OCI-LY7 (cell line): ENCODE results near the gene IGFBP6. TPM values are rescaled to one million over a fixed set of nuclear protein-coding genes. Genes with fewer than 3 reads are reported as not detected.
"Not testable (repeated sequence)": the region's sequence is repeated elsewhere in the genome, so short reads cannot be mapped to it uniquely, and the experiment has no call there.

Source experiments
- BruUV-seq: library from RNA; stranded (reverse); fragments of 400-500 nt; replicated peaks from 2 replicates; lab custom pipeline; 2021; lab: Mats Ljungman, UMichigan
- CTCF ChIA-PET: fragments of 300-600 bp; sonication (Branson Sonifier 250); formaldehyde crosslinking; loops from one replicate; lab custom pipeline; 2022; ENCODE audit warnings: antibody characterized with exemption; ENCODE audit not compliant: unreplicated experiment; lab: Charles Lee
- POLR2A ChIA-PET: fragments of 300-600 bp; sonication (Branson Sonifier 250); formaldehyde crosslinking; loops from one replicate; lab custom pipeline; 2022; ENCODE audit warnings: antibody characterized with exemption; lab: Charles Lee
- DNase-seq: peaks from one replicate; pipeline ENCODE4 v3.0.0-alpha.2; 2015; ENCODE audit warnings: low spot score
- H2AFZ ChIP-seq: fragments of 200-600 bp; sonication (generic), shearing (Covaris generic); 2 replicates; pipeline ENCODE4 v1.6.1; 2014; ENCODE audit warnings: mild to moderate bottlenecking, antibody characterized with exemption, low read length, moderate library complexity
- H3K27ac ChIP-seq: fragments of 200-600 bp; sonication (generic); 2 replicates; pipeline ENCODE4 v1.5.1; 2014; ENCODE audit warnings: mixed run types, low read depth, mild to moderate bottlenecking, moderate library complexity, low read length, inconsistent platforms; ENCODE audit not compliant: poor library complexity, severe bottlenecking
- H3K36me3 ChIP-seq: fragments of 200-600 bp; sonication (generic); 2 replicates; pipeline ENCODE4 v1.6.1; 2014; ENCODE audit warnings: mild to moderate bottlenecking, antibody characterized with exemption, low read length, moderate library complexity, mixed read lengths; ENCODE audit not compliant: insufficient read depth
- H3K4me1 ChIP-seq: fragments of 200-600 bp; sonication (generic); 2 replicates; pipeline ENCODE4 v1.5.1; 2014; ENCODE audit warnings: mild to moderate bottlenecking, low read length; ENCODE audit not compliant: insufficient read depth, poor library complexity, severe bottlenecking
- H3K4me2 ChIP-seq: fragments of 200-600 bp; sonication (generic); 2 replicates; pipeline ENCODE4 v1.6.1; 2014; ENCODE audit warnings: mild to moderate bottlenecking, low read length
- H3K4me3 ChIP-seq: fragments of 200-600 bp; sonication (generic); 2 replicates; pipeline ENCODE4 v1.5.1; 2014; ENCODE audit warnings: mild to moderate bottlenecking, low read depth, low read length; ENCODE audit not compliant: poor library complexity, severe bottlenecking
- H3K79me2 ChIP-seq: fragments of 200-600 bp; sonication (generic); 2 replicates; pipeline ENCODE4 v1.6.1; 2016; ENCODE audit warnings: low read depth, mild to moderate bottlenecking, low read length, moderate library complexity, mixed read lengths; ENCODE audit not compliant: insufficient read depth
- H3K9me2 ChIP-seq: fragments of 200-600 bp; sonication (generic); 2 replicates; pipeline ENCODE4 v1.6.1; 2016; ENCODE audit warnings: mild to moderate bottlenecking, low read length, mixed read lengths; ENCODE audit not compliant: insufficient read depth
- H3K9me3 ChIP-seq: fragments of 200-600 bp; sonication (generic); 2 replicates; pipeline ENCODE4 v1.6.1; 2014; ENCODE audit warnings: mild to moderate bottlenecking, mixed run types, low read length, mixed read lengths
- H4K20me1 ChIP-seq: fragments of 200-600 bp; sonication (generic); 2 replicates; pipeline ENCODE4 v1.6.1; 2014; ENCODE audit warnings: mild to moderate bottlenecking, antibody characterized with exemption, low read length, moderate library complexity, mixed read lengths; ENCODE audit not compliant: insufficient read depth
- CTCF ChIP-seq: fragments of 200-600 bp; sonication (generic); conservative IDR thresholded peaks from 2 replicates; pipeline ENCODE4 v1.5.1; 2014; ENCODE audit warnings: mild to moderate bottlenecking, antibody characterized with exemption, low read length, moderate library complexity, mixed read lengths
- EZH2phosphoT487 ChIP-seq: fragments of 200-600 bp; sonication (generic); IDR thresholded peaks from 2 replicates; pipeline ENCODE4 v1.6.1; 2018; ENCODE audit warnings: low read depth, borderline replicate concordance, mild to moderate bottlenecking, mixed run types, antibody characterized with exemption, low read length, moderate library complexity, mixed read lengths
- intact Hi-C: fragments of 100-400 bp; cut with micrococcal nuclease; formaldehyde crosslinking; loops from one replicate; pipeline ENCODE4 v1.10.0; 2022; ENCODE audit not compliant: unreplicated experiment
- total RNA-seq, 2 experiments: library from RNA; depleted of rRNA in 1 of 2; stranded (reverse); fragments of >200 nt in 1 of 2; shearing (Covaris generic) in 1 of 2; gene quantifications; 2 replicates each; pipeline ENCODE4 v1.2.3, GENCODE V29; 2014 to 2022

Gene IGFBP6
- total RNA-seq, 2 experiments from 2014 or later = 2.9 TPM; not detected in 1

- no peaks in the 10 kb centered on the region for H3K79me2 ChIP-seq
- BruUV-seq = no TSS peak
- H3K36me3 ChIP-seq = no peaks in the 10 kb centered on the region
- no peak for DNase-seq
- no peaks in the 10 kb centered on the region for H4K20me1 ChIP-seq
- TF ChIP-seq EZH2phosphoT487 = no peak
- no peak overlapping the region for H3K4me2 ChIP-seq
- no peaks in the 10 kb centered on the region for H3K9me3 ChIP-seq
- H3K4me1 ChIP-seq = no peaks in the 10 kb centered on the region
- H3K27ac ChIP-seq = no peak overlapping the region
- no peaks in the 10 kb centered on the region for H3K9me2 ChIP-seq
- H2AFZ ChIP-seq = no peak overlapping the region
- H3K4me3 ChIP-seq = no peak overlapping the region
- ChIA-PET CTCF (no interaction called here), POLR2A (no interaction called here)
- intact Hi-C loops = no loop called here
These were observed 5.7 kb upstream of the IGFBP6 start for GRCh38 chr12:53091756-53092155.

- no peaks in the 10 kb centered on the region for H3K36me3 ChIP-seq
- no TSS peak for BruUV-seq
- H3K79me2 ChIP-seq = no peaks in the 10 kb centered on the region
- intact Hi-C loops = no loop called here
- no peak overlapping the region for H3K27ac ChIP-seq
- CTCF ChIA-PET = interaction anchor here (0.6 to 0.8 kb wide), 2 partner anchors 38 to 40 kb away, joined by 3 to 4 read pairs; no protein-coding TSS in a partner anchor
- H3K9me2 ChIP-seq = no peaks in the 10 kb centered on the region
- POLR2A ChIA-PET = interaction anchor here (0.6 to 1.7 kb wide), 4 partner anchors 13 to 60 kb away, joined by 3 to 5 read pairs (median 4); no protein-coding TSS in a partner anchor
- no peak overlapping the region for H2AFZ ChIP-seq
- H3K9me3 ChIP-seq = no peaks in the 10 kb centered on the region
- no peak for DNase-seq
- H4K20me1 ChIP-seq = no peaks in the 10 kb centered on the region
- no peak overlapping the region for H3K4me3 ChIP-seq
- TF ChIP-seq CTCF (no peak), EZH2phosphoT487 (no peak)
- H3K4me1 ChIP-seq = peaks cover 11% of the 10 kb centered on the region
- H3K4me2 ChIP-seq = no peak overlapping the region
These were observed 3.6 kb upstream of the IGFBP6 start for GRCh38 chr12:53093777-53094393.

- Histone ChIP-seq H3K4me2 (no peak overlapping the region), H2AFZ (no peak overlapping the region), H4K20me1 (no peaks in the 10 kb centered on the region), H3K9me2 (no peaks in the 10 kb centered on the region), H3K4me3 (no peak overlapping the region), H3K36me3 (no peaks in the 10 kb centered on the region), H3K9me3 (no peaks in the 10 kb centered on the region), H3K79me2 (no peaks in the 10 kb centered on the region), H3K27ac (no peak overlapping the region), H3K4me1 (peaks cover 16% of the 10 kb centered on the region)
- ChIA-PET CTCF (no interaction called here), POLR2A (interaction anchor here (1.6 to 1.7 kb wide), 2 partner anchors 14 to 29 kb away, joined by 3 to 5 read pairs; no protein-coding TSS in a partner anchor)
- no peak for TF ChIP-seq CTCF
- no peak for TF ChIP-seq EZH2phosphoT487
- intact Hi-C loops = no loop called here
- DNase-seq = no peak
- no TSS peak for BruUV-seq
These were observed 3.1 kb upstream of the IGFBP6 start for GRCh38 chr12:53094394-53094787.

GRCh38 chr12:53094796-53095595, 2.5 kb upstream of the IGFBP6 start:
- H3K4me3 ChIP-seq, CTCF ChIA-PET, H3K9me3 ChIP-seq, BruUV-seq, DNase-seq, H3K4me2 ChIP-seq, intact Hi-C loops, H4K20me1 ChIP-seq, H3K9me2 ChIP-seq, H3K36me3 ChIP-seq, H3K27ac ChIP-seq, H2AFZ ChIP-seq, H3K79me2 ChIP-seq: not testable (repeated sequence)
- H3K4me1 ChIP-seq = peaks cover 16% of the 10 kb centered on the region
- POLR2A ChIA-PET = interaction anchor here (0.7 kb wide), 1 partner anchor 16 kb away, joined by 3 read pairs; the partner anchor contains the start of gene SPRYD3

- H3K4me3 ChIP-seq, H4K20me1 ChIP-seq, H3K9me3 ChIP-seq, intact Hi-C loops, H3K79me2 ChIP-seq, CTCF ChIA-PET, H3K36me3 ChIP-seq, DNase-seq, BruUV-seq, H3K9me2 ChIP-seq, H2AFZ ChIP-seq, H3K4me2 ChIP-seq, H3K27ac ChIP-seq: not testable (repeated sequence)
- peaks cover 16% of the 10 kb centered on the region for H3K4me1 ChIP-seq
- POLR2A ChIA-PET = interaction anchor here (0.7 kb wide), 1 partner anchor 16 kb away, joined by 3 read pairs; the partner anchor contains the start of gene SPRYD3
These were observed 1.9 kb upstream of the IGFBP6 start for GRCh38 chr12:53095596-53095895.
